SK-N-SH treated with all-trans-retinoic acid at 6 μM for 48 hours (cell line): ENCODE data around the gene VMAC.

Experiments
- ATAC-seq: fragments of 200-7000 bp; cut with Tn5 transposase; 3 replicates; pipeline ENCODE4 v1.9.1; 2020; ENCODE audit warnings: mild to moderate bottlenecking, moderate library complexity
- BACH2 ChIP-seq: fragments of 250-450 bp; sonication (Bioruptor Pico); IDR thresholded peaks from 2 replicates; pipeline ENCODE4 v1.9.0; 2021; ENCODE audit warnings: mild to moderate bottlenecking, borderline replicate concordance
- CSDC2 ChIP-seq: fragments of 250-450 bp; sonication (Bioruptor Pico); IDR thresholded peaks from 2 replicates; pipeline ENCODE4 v1.5.0; 2020; ENCODE audit warnings: mild to moderate bottlenecking, moderate library complexity
- CSRNP3 ChIP-seq: fragments of 250-450 bp; sonication (Bioruptor Pico); IDR thresholded peaks from 2 replicates; pipeline ENCODE4 v1.5.1; 2021; ENCODE audit warnings: mild to moderate bottlenecking, moderate library complexity
- ISL1 ChIP-seq: fragments of 250-450 bp; sonication (Bioruptor Pico); IDR thresholded peaks from 2 replicates; pipeline ENCODE4 v2.1.2; 2022; ENCODE audit warnings: mild to moderate bottlenecking, moderate library complexity
- OSR1 ChIP-seq: fragments of 250-450 bp; sonication (Bioruptor Pico); IDR thresholded peaks from 2 replicates; pipeline ENCODE4 v1.8.0; 2022; ENCODE audit warnings: moderate library complexity, mild to moderate bottlenecking, inconsistent platforms
- PATZ1 ChIP-seq: fragments of 250-450 bp; sonication (Bioruptor Pico); IDR thresholded peaks from 2 replicates; pipeline ENCODE4 v1.8.0; 2020; ENCODE audit warnings: mild to moderate bottlenecking, moderate library complexity, borderline replicate concordance
- PPARA ChIP-seq: fragments of 250-450 bp; sonication (Bioruptor Pico); IDR thresholded peaks from 2 replicates; pipeline ENCODE4 v1.5.0; 2020; ENCODE audit warnings: mild to moderate bottlenecking, borderline replicate concordance
- RARB ChIP-seq: fragments of 250-450 bp; sonication (Bioruptor Pico); IDR thresholded peaks from 2 replicates; pipeline ENCODE4 v1.8.0; 2021; ENCODE audit warnings: mild to moderate bottlenecking, moderate library complexity
- TCF4 ChIP-seq: fragments of 250-450 bp; sonication (Bioruptor Pico); IDR thresholded peaks from 2 replicates; pipeline ENCODE4 v1.8.0; 2021; ENCODE audit warnings: mild to moderate bottlenecking, moderate library complexity, borderline replicate concordance
- TOX ChIP-seq: fragments of 250-450 bp; sonication (Bioruptor Pico); IDR thresholded peaks from 2 replicates; pipeline ENCODE4 v1.8.0; 2021; ENCODE audit warnings: mild to moderate bottlenecking, moderate library complexity, borderline replicate concordance
- TSHZ2 ChIP-seq: fragments of 250-450 bp; sonication (Bioruptor Pico); IDR thresholded peaks from 2 replicates; pipeline ENCODE4 v1.5.0; 2020; ENCODE audit warnings: mild to moderate bottlenecking, moderate library complexity
- ZFP3 ChIP-seq: fragments of 250-450 bp; sonication (Bioruptor Pico); IDR thresholded peaks from 2 replicates; pipeline ENCODE4 v1.5.0; 2020; ENCODE audit warnings: mild to moderate bottlenecking, moderate library complexity
- ZFP30 ChIP-seq: fragments of 450-650 bp; formaldehyde crosslinking; IDR thresholded peaks from 2 replicates; pipeline ENCODE4 v1.5.0; 2022; ENCODE audit warnings: mild to moderate bottlenecking, moderate library complexity
- ZNF70 ChIP-seq: fragments of 450-650 bp; formaldehyde crosslinking; IDR thresholded peaks from 2 replicates; pipeline ENCODE4 v1.5.0; 2020; ENCODE audit warnings: mild to moderate bottlenecking, moderate library complexity
- ZNF8 ChIP-seq: fragments of 450-650 bp; formaldehyde crosslinking; IDR thresholded peaks from 2 replicates; pipeline ENCODE4 v1.5.0; 2020; ENCODE audit warnings: mild to moderate bottlenecking, moderate library complexity

Gene VMAC

GRCh38 chr19:5932146-5932545, 27.5 kb downstream of the VMAC start:
- TF ChIP-seq PPARA (CRISPR knock-in tag) (no peak), TSHZ2 (CRISPR knock-in tag) (no peak), TCF4 (CRISPR knock-in tag) (no peak), ZNF70 (CRISPR knock-in tag) (no peak)
- TF ChIP-seq, all 23 proteins: peak for 0
- no peak for ATAC-seq

- ATAC-seq: no peak
- TF ChIP-seq CSRNP3 (CRISPR knock-in tag): no peak
- TF ChIP-seq TOX: no peak
- TF ChIP-seq ZNF70 (CRISPR knock-in tag): no peak
- TF ChIP-seq PATZ1 (CRISPR knock-in tag): no peak
- TF ChIP-seq ZFP3 (CRISPR knock-in tag): no peak
- no peak for TF ChIP-seq ZNF8
- no peak for TF ChIP-seq CSDC2 (CRISPR knock-in tag)
- TF ChIP-seq TCF4 (CRISPR knock-in tag): no peak
- TF ChIP-seq OSR1: no peak
- no peak for TF ChIP-seq ZFP30
- no peak for TF ChIP-seq RARB (CRISPR knock-in tag)
- TF ChIP-seq, all 23 proteins: peak for 0
These were observed 28.1 kb downstream of the VMAC start for GRCh38 chr19:5932609-5933262.

GRCh38 chr19:5933391-5934068, 28.9 kb downstream of the VMAC start:
- no peak for ATAC-seq

GRCh38 chr19:5934069-5934401, 29.4 kb downstream of the VMAC start:
- no peak for ATAC-seq
- TF ChIP-seq BACH2 (CRISPR knock-in tag) (no peak), ZFP3 (CRISPR knock-in tag) (peak; percentile 54; the same call in 1 of the 2 replicates), TSHZ2 (CRISPR knock-in tag) (no peak), ZFP30 (no peak)

More at GRCh38 chr19:5933391-5934068, 28.9 kb downstream of the VMAC start:
- TF ChIP-seq ISL1 (no peak), CSRNP3 (CRISPR knock-in tag) (no peak), TOX (no peak)
